G401.6 (cell line): ENCODE data around the gene NSD1.

Source experiments
- FAIRE-seq: peaks from 2 replicates; lab custom pipeline; 2012; peaks lifted over from hg19 to GRCh38; lab: Jason Lieb, UNC

NSD1 gene

GRCh38 chr5:177310757-177311391, 177.3 kb downstream of the NSD1 start:
- no peak for FAIRE-seq

DNA sequence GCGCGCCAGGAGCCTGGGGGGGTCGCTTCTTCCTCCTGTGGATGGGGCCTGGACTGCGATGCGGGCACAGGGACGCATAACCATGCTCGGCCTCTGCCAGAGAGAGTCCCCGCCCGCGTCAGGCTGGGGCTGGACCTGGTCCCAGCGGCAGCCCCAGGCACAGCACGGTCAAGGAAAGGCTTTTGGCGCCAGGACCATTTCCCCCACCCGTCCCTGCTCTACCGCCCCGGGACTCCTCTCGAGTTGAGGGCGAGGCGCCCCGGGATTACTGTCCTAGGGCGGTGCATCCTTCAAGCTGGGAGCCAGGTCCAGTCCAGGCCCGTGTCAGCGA, 177.8 kb downstream of the NSD1 start:
- FAIRE-seq: no peak

DNA sequence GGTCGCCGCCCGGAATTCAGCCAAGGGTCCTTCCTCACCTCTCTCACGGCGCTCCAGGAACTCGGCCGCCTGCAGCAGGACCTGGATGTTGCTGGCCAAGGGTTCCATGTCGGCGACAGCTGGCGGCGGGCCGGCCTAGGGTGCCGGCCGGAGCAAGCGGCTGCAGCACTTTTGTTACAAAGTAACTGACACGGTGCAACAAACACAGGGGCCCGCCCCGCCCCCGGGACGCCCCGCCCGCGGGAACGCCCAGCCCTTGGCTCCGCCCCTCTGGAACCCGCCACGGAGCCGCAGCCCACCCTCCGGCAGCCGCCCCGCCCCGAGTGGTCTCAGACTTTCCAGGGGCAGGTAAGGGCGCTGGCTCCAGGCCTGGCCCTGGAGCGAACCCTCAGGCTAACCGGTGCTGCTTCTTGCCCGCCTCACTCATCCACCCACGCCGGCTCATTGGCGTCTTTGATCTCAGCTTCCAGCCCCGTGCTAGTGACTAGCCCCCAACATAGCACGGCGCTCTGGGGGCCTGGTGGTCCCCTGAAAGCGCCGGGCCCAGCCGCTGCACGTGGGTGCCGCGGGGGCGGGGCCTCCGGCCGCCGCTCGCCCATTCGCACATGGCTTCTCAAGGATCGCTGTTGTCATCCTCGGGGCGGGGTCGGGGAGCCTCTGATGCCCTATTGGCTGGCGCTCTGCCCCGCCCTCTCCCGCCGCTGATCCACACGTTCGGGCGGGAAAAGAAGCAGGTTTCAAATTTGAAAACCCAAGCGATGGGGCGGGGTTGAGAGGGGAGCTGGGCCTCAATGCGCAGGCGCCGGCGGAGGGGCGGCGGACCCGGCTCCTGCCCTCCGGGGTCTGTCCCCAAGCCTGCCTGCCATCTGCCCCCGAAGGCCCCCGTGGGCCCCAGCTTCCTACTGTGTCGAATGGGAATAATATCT, 178.4 kb downstream of the NSD1 start, which contains the start of gene MXD3:
MXD3 (minus strand) TSS at position 176 of the 926 bp plus-strand sequence; CDS start at position 108, 68 bp downstream.
- peak; percentile 96 for FAIRE-seq

DNA sequence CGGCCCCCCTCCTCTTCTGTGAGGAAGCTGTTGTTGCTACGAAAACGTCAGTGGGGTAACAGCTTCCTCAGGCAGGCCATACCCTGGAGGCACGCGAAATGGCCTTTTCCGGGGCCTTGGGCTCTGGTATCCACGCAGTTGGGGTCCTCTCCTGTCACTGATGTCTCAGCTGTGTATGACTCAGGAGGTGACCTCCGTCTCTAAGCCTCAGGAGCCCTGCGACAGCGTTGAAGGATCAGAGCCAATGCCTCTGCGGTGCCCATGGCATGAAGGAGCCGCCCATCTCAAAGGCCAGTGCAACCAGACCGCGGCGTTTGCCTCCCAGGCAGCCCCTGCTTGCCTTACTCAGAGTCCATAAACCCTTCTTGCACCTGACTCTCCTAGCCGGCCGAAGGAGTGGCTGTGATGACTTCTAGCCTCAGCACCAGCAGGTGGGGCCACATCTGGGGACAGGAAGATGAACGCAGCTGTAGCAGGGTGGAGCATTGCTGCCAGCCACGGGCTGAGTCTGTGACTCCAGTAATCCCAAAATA, 179.1 kb downstream of the NSD1 start:
- no peak for FAIRE-seq

GRCh38 chr5:177313561-177314259, 180.1 kb downstream of the NSD1 start:
- no peak for FAIRE-seq

GRCh38 chr5:177314376-177315342, 181.1 kb downstream of the NSD1 start:
- no peak for FAIRE-seq

DNA sequence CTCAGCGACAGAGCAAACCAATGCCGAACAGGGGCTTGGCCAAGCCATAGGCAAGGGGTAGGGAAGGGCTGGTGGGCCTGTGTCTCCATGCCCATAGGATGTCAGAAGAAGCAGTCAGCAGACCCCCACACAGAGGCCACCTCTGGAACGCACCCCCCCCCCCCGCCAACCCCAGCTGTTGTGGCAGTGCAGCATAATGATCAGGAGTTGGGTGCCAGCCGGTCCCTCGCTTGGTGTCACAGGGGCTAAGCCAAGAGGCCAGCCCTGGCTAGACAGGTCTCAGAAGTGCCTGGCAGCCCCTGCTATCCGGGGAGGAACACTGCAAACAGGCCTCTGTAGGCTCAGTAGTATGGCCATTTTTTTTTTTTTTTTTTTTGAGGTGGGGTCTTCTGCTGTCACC, 181.8 kb downstream of the NSD1 start:
- no peak for FAIRE-seq

GRCh38 chr5:177316005-177316404, 182.4 kb downstream of the NSD1 start:
- FAIRE-seq: no peak

DNA sequence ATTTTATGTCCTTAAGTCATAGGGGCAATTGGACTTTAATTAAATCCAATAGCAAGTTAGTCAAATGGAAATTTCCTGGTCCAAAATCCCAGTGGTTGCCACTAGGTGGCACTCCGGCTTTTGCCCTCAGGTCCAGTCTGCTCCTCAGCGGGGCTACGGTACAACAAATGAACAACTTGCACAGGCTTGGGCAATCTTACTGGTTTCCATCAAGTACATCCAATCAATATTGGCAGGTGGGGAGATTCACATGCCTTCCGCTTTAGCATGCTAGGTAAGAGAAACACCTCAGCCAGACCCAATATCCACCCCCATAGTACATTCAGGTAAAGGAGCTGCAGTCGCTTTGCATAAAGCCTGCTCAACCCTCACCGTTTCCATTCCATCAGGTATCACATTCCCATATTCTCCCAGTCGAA, 184.4 kb downstream of the NSD1 start:
- FAIRE-seq: peak; percentile 96

DNA sequence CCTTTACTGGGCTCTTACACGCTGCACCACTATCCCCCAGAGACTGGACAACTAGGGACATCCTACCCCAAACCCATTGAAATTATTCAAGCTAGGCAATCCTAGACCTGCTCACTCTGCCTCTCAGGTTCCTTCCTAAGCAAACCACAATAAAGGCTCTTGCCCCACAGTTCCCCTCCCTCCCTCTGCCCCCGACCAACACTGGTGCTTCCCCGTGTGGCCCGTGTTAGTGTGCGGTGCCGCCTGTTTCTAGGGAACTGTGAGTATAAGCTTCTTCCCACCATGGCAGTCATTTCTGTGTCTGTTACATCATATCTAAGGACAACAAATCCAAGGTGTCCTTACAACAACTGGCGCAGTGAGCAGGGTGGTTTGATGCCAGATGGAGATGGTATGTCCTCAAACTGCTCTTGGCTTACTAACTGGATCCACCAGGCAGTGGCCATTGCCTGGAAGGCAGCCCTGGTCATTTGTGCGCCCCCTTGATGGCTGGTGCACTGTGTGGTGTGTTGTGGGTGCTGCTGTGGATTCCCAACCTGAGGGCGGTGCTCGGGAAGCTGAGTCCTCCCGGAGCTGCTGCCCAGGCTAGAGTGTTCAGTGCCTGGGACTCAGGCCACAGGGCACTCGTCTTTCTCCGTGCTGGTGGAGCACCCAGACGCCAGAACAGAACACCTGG, 186.5 kb downstream of the NSD1 start:
- no peak for FAIRE-seq

DNA sequence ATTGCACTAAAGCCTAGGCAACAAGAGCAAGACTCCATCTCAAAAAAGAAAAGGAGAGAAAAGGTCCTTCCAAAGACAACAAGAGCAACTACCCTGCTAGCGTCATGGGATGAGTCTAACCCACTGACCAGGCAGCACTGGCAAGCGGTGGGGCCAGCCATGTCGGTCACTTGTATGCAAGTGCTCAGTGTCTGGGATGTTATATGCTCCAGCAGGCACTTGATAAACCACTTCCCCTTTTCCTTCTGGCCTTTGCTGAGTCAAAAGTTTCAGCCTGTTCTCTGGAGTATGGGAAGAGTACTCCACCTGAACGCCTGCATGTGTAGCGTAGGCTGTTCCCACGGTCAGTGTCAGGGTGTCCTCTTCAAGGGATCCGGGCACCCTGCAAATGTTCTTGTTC, 187.3 kb downstream of the NSD1 start:
- FAIRE-seq: no peak

- peak; percentile 100 for FAIRE-seq
These were observed 192.4 kb downstream of the NSD1 start for GRCh38 chr5:177325868-177326381.

- no peak for FAIRE-seq
These were observed 194.3 kb downstream of the NSD1 start for GRCh38 chr5:177327539-177328522.

DNA sequence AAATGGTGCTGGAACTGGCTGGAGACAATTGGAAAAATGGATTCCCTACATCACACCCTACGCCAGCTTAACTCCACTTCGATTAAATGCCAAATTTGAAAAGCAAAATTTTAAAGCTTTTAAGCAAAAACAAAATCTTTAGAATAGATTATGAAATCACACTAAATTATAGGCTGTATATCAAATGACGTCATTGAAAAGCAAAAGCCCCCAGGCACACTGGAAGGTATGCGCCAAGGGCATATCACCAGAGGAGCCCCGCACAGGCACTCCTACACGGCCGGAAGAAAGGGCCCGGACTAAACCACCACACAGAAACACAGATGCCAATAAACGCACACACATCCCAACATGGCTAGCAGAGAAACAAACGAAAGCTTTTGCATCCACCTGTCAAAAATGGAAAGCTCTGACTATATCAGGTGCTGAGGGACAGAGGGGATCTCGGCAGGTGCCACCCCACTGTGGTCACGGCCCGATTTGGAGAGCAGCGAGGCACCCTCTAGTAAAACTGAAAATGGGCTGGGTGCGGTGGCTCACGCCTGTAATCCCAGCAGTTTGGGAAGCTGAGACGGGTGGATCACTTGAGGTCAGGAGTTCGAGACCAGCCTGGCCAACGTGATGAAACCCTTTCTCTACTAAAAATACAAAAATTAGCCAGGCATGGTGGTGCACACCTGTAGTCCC, 195.1 kb downstream of the NSD1 start:
- no peak for FAIRE-seq

DNA sequence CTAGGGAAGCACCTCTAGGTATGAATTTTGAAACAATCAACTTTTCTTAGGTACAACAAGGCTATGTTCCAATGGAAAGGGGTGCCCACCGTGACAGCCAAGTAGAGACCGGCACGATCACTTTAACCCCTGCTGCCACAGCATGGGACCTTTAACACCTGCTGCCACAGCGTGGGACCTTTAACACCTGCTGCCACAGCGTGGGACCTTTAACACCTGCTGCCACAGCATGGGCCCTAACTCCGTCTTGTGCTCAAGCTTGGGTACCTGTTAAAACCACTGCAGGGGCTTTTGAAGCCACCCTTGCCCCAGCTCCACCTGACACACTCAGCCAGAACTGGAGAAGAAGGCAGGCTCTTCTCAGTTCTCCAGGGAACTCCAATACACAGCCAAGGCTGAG, 196.3 kb downstream of the NSD1 start:
- no peak for FAIRE-seq

GRCh38 chr5:177330991-177331842, 197.6 kb downstream of the NSD1 start:
- FAIRE-seq: no peak

GRCh38 chr5:177332031-177332895, 198.7 kb downstream of the NSD1 start:
- FAIRE-seq: no peak
